HepG2 (cell line): ENCODE results near the gene BRD2. TPM values are rescaled to one million over a fixed set of nuclear protein-coding genes. Genes with fewer than 3 reads are reported as not detected.

Source experiments
- FOXK2 ChIP-seq: fragments of 450-650 bp; IDR thresholded peaks from 2 replicates; pipeline ENCODE4 v1.6.1; 2016
- HDAC1 ChIP-seq: sonication (generic); formaldehyde crosslinking; IDR thresholded peaks from 2 replicates; pipeline ENCODE4 v1.5.1; 2020; ENCODE audit warnings: mild to moderate bottlenecking, missing genetic modification reagents
- MAFF ChIP-seq: IDR thresholded peaks from 2 replicates; pipeline ENCODE4 v1.6.1; 2011; ENCODE audit warnings: low read depth, low read length, improper control_type of control experiment
- ZNF292 ChIP-seq: sonication (generic); formaldehyde crosslinking; IDR thresholded peaks from 2 replicates; pipeline ENCODE4 v1.8.1; 2022; ENCODE audit warnings: mild to moderate bottlenecking, low read depth, missing genetic modification reagents, borderline replicate concordance
- ZNF331 ChIP-seq: sonication (generic); formaldehyde crosslinking; IDR thresholded peaks from 2 replicates; pipeline ENCODE4 v1.4.0; 2020; ENCODE audit warnings: missing genetic modification reagents
- ZNF343 ChIP-seq: sonication (generic); formaldehyde crosslinking; IDR thresholded peaks from 2 replicates; pipeline ENCODE4 v1.4.0; 2020; ENCODE audit warnings: mild to moderate bottlenecking, missing genetic modification reagents
- ZNF672 ChIP-seq: sonication (generic); formaldehyde crosslinking; IDR thresholded peaks from 2 replicates; pipeline ENCODE4 v1.8.1; 2022; ENCODE audit warnings: missing genetic modification reagents
- ZNF781 ChIP-seq: sonication (generic); formaldehyde crosslinking; IDR thresholded peaks from 2 replicates; pipeline ENCODE4 v1.5.1; 2020; ENCODE audit warnings: borderline replicate concordance, mild to moderate bottlenecking, missing genetic modification reagents; ENCODE audit errors: not compliant biosample characterization
- polyA plus RNA-seq, 8 experiments: library from polyadenylated mRNA; depleted of rRNA in 3 of 8; stranded (reverse) in 7 of 8; unstranded in 1 of 8; fragments of >200 nt; fragmentation: Illumina TruSeq in 4 of 8; extraction: Trizol in 4 of 8; gene quantifications; 2 replicates each; pipeline versions ENCODE4 v1.2.1 to v1.2.3, GENCODE V29; 2011 to 2016; ENCODE audit warnings: low read depth in 4 of 8, missing spikeins in 1 of 8, mixed read lengths in 1 of 8; ENCODE audit not compliant: insufficient read depth in 1 of 8
- total RNA-seq, 5 experiments: library from RNA; depleted of rRNA; stranded (reverse); fragments of >200 nt; fragmentation: Illumina TruSeq; extraction: Trizol; gene quantifications; 2 replicates each; pipeline ENCODE4 v1.2.3, GENCODE V29; 2016; ENCODE audit warnings: low read depth in 1 of 5
- TF ChIP-seq, protein P1 (sequence below): sonication (generic); formaldehyde crosslinking; IDR thresholded peaks from 2 replicates; pipeline ENCODE4 v1.4.0; 2020; ENCODE audit warnings: mild to moderate bottlenecking, missing genetic modification reagents, borderline replicate concordance
- TF ChIP-seq, protein P2 (sequence below): sonication (generic); formaldehyde crosslinking; IDR thresholded peaks from 2 replicates; pipeline ENCODE4 v1.4.0; 2020; ENCODE audit warnings: missing genetic modification reagents, borderline replicate concordance
- TF ChIP-seq, protein P3 (sequence below): fragments of 450-650 bp; IDR thresholded peaks from 2 replicates; pipeline ENCODE4 v1.6.1; 2017
- TF ChIP-seq, protein P4 (sequence below): IDR thresholded peaks from 2 replicates; pipeline ENCODE4 v1.6.1; 2018; ENCODE audit warnings: missing genetic modification reagents
- TF ChIP-seq, protein P5 (sequence below): sonication (generic); formaldehyde crosslinking; IDR thresholded peaks from 2 replicates; pipeline ENCODE4 v1.4.0; 2020; ENCODE audit warnings: low read depth, mild to moderate bottlenecking, missing genetic modification reagents
- TF ChIP-seq, protein P6 (sequence below): sonication (generic); formaldehyde crosslinking; IDR thresholded peaks from 2 replicates; pipeline ENCODE4 v1.8.0; 2022; ENCODE audit warnings: mild to moderate bottlenecking, missing genetic modification reagents

The BRD2 gene
- total and polyA plus RNA-seq, 2 of the 13 experiments (the other 11 are each of a cell fraction or from before 2014, with no cell fraction given), result 143 to 202 TPM

DNA sequence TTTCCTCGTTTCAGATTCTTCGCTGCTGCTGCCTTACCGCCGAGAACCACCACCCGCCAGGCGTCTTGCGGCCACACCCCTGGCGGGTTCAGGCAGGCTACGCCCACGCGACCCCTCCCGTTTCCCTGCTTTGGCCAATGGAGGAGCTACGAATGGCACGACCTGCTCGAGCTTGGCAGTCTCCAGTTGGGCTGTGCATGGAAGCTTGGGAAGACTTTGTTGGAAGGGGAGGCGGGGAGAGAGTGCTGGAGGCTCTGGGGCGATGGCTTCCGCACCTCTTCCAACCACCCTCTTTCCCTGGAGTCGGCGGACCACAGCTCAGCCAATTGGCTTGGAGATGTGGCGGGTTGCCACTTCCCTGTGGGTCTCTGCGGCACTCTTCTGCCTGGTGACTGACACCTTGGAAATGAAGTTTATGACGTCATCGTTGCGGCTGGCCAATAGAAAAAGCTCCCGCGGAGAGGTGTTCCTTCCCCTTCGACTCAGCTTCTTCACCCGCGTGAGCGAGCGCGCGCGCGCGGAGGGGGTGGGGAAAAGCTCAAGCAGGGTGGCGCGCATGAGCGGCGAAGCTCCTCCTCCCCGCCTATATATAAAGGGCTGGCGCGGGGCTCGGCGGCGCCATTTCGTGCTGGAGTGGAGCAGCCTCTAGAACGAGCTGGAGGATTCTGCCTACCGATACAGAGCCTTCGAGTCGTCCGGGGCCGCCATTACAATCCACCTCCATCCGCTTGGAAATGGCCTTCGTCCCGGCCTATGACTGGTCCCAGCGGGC, 3.4 kb downstream of the BRD2 start (continued):
- TF ChIP-seq, protein P1, sequence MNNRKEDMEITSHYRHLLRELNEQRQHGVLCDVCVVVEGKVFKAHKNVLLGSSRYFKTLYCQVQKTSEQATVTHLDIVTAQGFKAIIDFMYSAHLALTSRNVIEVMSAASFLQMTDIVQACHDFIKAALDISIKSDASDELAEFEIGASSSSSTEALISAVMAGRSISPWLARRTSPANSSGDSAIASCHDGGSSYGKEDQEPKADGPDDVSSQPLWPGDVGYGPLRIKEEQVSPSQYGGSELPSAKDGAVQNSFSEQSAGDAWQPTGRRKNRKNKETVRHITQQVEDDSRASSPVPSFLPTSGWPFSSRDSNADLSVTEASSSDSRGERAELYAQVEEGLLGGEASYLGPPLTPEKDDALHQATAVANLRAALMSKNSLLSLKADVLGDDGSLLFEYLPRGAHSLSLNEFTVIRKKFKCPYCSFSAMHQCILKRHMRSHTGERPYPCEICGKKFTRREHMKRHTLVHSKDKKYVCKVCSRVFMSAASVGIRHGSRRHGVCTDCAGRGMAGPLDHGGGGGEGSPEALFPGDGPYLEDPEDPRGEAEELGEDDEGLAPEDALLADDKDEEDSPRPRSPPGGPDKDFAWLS (CRISPR knock-in tag), result no peak
- TF ChIP-seq, protein P2, sequence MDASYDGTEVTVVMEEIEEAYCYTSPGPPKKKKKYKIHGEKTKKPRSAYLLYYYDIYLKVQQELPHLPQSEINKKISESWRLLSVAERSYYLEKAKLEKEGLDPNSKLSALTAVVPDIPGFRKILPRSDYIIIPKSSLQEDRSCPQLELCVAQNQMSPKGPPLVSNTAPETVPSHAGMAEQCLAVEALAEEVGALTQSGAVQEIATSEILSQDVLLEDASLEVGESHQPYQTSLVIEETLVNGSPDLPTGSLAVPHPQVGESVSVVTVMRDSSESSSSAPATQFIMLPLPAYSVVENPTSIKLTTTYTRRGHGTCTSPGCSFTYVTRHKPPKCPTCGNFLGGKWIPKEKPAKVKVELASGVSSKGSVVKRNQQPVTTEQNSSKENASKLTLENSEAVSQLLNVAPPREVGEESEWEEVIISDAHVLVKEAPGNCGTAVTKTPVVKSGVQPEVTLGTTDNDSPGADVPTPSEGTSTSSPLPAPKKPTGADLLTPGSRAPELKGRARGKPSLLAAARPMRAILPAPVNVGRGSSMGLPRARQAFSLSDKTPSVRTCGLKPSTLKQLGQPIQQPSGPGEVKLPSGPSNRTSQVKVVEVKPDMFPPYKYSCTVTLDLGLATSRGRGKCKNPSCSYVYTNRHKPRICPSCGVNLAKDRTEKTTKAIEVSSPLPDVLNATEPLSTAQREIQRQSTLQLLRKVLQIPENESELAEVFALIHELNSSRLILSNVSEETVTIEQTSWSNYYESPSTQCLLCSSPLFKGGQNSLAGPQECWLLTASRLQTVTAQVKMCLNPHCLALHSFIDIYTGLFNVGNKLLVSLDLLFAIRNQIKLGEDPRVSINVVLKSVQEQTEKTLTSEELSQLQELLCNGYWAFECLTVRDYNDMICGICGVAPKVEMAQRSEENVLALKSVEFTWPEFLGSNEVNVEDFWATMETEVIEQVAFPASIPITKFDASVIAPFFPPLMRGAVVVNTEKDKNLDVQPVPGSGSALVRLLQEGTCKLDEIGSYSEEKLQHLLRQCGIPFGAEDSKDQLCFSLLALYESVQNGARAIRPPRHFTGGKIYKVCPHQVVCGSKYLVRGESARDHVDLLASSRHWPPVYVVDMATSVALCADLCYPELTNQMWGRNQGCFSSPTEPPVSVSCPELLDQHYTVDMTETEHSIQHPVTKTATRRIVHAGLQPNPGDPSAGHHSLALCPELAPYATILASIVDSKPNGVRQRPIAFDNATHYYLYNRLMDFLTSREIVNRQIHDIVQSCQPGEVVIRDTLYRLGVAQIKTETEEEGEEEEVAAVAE, result peak; percentile 63
- TF ChIP-seq, protein P3, sequence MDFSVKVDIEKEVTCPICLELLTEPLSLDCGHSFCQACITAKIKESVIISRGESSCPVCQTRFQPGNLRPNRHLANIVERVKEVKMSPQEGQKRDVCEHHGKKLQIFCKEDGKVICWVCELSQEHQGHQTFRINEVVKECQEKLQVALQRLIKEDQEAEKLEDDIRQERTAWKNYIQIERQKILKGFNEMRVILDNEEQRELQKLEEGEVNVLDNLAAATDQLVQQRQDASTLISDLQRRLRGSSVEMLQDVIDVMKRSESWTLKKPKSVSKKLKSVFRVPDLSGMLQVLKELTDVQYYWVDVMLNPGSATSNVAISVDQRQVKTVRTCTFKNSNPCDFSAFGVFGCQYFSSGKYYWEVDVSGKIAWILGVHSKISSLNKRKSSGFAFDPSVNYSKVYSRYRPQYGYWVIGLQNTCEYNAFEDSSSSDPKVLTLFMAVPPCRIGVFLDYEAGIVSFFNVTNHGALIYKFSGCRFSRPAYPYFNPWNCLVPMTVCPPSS, result no peak
- TF ChIP-seq, protein P4, sequence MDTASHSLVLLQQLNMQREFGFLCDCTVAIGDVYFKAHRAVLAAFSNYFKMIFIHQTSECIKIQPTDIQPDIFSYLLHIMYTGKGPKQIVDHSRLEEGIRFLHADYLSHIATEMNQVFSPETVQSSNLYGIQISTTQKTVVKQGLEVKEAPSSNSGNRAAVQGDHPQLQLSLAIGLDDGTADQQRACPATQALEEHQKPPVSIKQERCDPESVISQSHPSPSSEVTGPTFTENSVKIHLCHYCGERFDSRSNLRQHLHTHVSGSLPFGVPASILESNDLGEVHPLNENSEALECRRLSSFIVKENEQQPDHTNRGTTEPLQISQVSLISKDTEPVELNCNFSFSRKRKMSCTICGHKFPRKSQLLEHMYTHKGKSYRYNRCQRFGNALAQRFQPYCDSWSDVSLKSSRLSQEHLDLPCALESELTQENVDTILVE, result peak; percentile 89; the same call in 1 of the 2 replicates
- 0 out of 2 replicates have a peak, but pooled peaks have one; percentile 48 for TF ChIP-seq ZNF343 (CRISPR knock-in tag)
- TF ChIP-seq, protein P5, sequence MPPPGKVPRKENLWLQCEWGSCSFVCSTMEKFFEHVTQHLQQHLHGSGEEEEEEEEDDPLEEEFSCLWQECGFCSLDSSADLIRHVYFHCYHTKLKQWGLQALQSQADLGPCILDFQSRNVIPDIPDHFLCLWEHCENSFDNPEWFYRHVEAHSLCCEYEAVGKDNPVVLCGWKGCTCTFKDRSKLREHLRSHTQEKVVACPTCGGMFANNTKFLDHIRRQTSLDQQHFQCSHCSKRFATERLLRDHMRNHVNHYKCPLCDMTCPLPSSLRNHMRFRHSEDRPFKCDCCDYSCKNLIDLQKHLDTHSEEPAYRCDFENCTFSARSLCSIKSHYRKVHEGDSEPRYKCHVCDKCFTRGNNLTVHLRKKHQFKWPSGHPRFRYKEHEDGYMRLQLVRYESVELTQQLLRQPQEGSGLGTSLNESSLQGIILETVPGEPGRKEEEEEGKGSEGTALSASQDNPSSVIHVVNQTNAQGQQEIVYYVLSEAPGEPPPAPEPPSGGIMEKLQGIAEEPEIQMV (CRISPR knock-in tag), result no peak; the same call in 1 of the 2 replicates
- no peak; the same call in 1 of the 2 replicates for TF ChIP-seq ZNF331 (CRISPR knock-in tag)
- TF ChIP-seq MAFF, result no peak; the same call in 1 of the 2 replicates
- TF ChIP-seq ZNF672, result no peak
- no peak for TF ChIP-seq ZNF781
- no peak for TF ChIP-seq ZNF292
- no peak for TF ChIP-seq HDAC1 (CRISPR knock-in tag)
- TF ChIP-seq, protein P6, sequence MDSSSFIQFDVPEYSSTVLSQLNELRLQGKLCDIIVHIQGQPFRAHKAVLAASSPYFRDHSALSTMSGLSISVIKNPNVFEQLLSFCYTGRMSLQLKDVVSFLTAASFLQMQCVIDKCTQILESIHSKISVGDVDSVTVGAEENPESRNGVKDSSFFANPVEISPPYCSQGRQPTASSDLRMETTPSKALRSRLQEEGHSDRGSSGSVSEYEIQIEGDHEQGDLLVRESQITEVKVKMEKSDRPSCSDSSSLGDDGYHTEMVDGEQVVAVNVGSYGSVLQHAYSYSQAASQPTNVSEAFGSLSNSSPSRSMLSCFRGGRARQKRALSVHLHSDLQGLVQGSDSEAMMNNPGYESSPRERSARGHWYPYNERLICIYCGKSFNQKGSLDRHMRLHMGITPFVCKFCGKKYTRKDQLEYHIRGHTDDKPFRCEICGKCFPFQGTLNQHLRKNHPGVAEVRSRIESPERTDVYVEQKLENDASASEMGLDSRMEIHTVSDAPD, result no peak; the same call in 1 of the 2 replicates
- no peak; the same call in 1 of the 2 replicates for TF ChIP-seq FOXK2
